Panc1 (cell line): Measurements from ENCODE around the gene RAD51D. TPM values are rescaled to one million over a fixed set of nuclear protein-coding genes. Genes with fewer than 3 reads are reported as not detected.

Source experiments
- ATAC-seq: fragments of 200-7000 bp; cut with Tn5 transposase; 2 replicates; pipeline ENCODE4 v1.9.1; 2020; ENCODE audit warnings: mild to moderate bottlenecking, moderate library complexity
- BruUV-seq: library from RNA; stranded (reverse); fragments of 400-500 nt; replicated peaks from 2 replicates; lab custom pipeline; 2021; lab: Mats Ljungman, UMichigan
- CTCF ChIA-PET: fragments of 300-600 bp; sonication (Branson Sonifier 250); formaldehyde crosslinking; loops from one replicate; lab custom pipeline; 2022; ENCODE audit warnings: antibody characterized with exemption; lab: Charles Lee
- POLR2A ChIA-PET: fragments of 300-600 bp; sonication (Branson Sonifier 250); formaldehyde crosslinking; loops from one replicate; lab custom pipeline; 2022; ENCODE audit warnings: antibody characterized with exemption; lab: Charles Lee
- DNase-seq: peaks from one replicate; pipeline ENCODE4 v3.0.0-alpha.2; 2010; ENCODE audit warnings: low read depth, low spot score
- H3K27ac ChIP-seq: 2 replicates; pipeline ENCODE4 v1.5.1; 2011; ENCODE audit warnings: mild to moderate bottlenecking, low read length, inconsistent platforms
- H3K27me3 ChIP-seq: fragments of 200-500 bp; sonication (Bioruptor generic); 2 replicates; pipeline ENCODE4 v1.6.0; 2014; ENCODE audit warnings: low read length, inconsistent platforms; ENCODE audit not compliant: control insufficient read depth, insufficient read depth
- H3K36me3 ChIP-seq: fragments of 200-500 bp; sonication (Bioruptor generic); 2 replicates; pipeline ENCODE4 v1.5.1; 2014; ENCODE audit warnings: inconsistent platforms, mild to moderate bottlenecking, low read length, moderate library complexity; ENCODE audit not compliant: control insufficient read depth, insufficient read depth
- H3K4me1 ChIP-seq: 2 replicates; pipeline ENCODE4 v1.5.1; 2011; ENCODE audit warnings: inconsistent platforms, mild to moderate bottlenecking, low read length, moderate library complexity; ENCODE audit not compliant: control insufficient read depth, insufficient read depth
- H3K4me3 ChIP-seq, 2 experiments: 2 replicates each; pipeline ENCODE4 v1.5.1; 2011 to 2012; ENCODE audit warnings: low read depth in 2 of 2, low read length in 2 of 2, mild to moderate bottlenecking in 2 of 2, inconsistent platforms in 1 of 2, moderate library complexity in 1 of 2
- H3K9me3 ChIP-seq: fragments of 200-500 bp; sonication (Bioruptor generic); 2 replicates; pipeline ENCODE4 v1.5.1; 2014; ENCODE audit warnings: low read depth, mild to moderate bottlenecking, inconsistent platforms, low read length, moderate library complexity; ENCODE audit not compliant: control insufficient read depth, insufficient read depth
- CTCF ChIP-seq: fragments of 450-650 bp; IDR thresholded peaks from 2 replicates; pipeline ENCODE4 v1.5.1; 2017; ENCODE audit warnings: mild to moderate bottlenecking
- POLR2AphosphoS5 ChIP-seq: IDR thresholded peaks from 2 replicates; pipeline ENCODE4 v1.6.1; 2012; ENCODE audit warnings: mild to moderate bottlenecking, low read depth, low read length, moderate library complexity
- REST ChIP-seq, 2 experiments: IDR thresholded peaks; 2 replicates each; pipeline ENCODE4 v1.6.1; 2011 to 2012; ENCODE audit warnings: low read depth in 2 of 2, control low read depth in 1 of 2, low read length in 1 of 2, mild to moderate bottlenecking in 1 of 2, moderate library complexity in 1 of 2; ENCODE audit not compliant: insufficient read depth in 1 of 2
- SIN3A ChIP-seq: IDR thresholded peaks from 2 replicates; pipeline ENCODE4 v1.6.1; 2012; ENCODE audit warnings: low read depth, mild to moderate bottlenecking, low read length, moderate library complexity, borderline replicate concordance; ENCODE audit not compliant: insufficient read depth
- TCF7L2 ChIP-seq: IDR thresholded peaks from 2 replicates; pipeline ENCODE4 v1.6.1; 2011; ENCODE audit warnings: mild to moderate bottlenecking, low read depth, low read length, inconsistent platforms
- in situ Hi-C: cut with HindIII; loops from 2 replicates; pipeline ENCODE4 v1.10.0; 2016; ENCODE audit warnings: low sequenced_read_pairs, low pct_unique_long_range_greater_than_20kb
- intact Hi-C: fragments of 100-400 bp; cut with micrococcal nuclease; formaldehyde crosslinking; loops from one replicate; pipeline ENCODE4 v1.10.0; 2022; ENCODE audit not compliant: unreplicated experiment
- total RNA-seq: library from RNA; stranded (reverse); gene quantifications from one replicate; pipeline ENCODE4 v1.2.1, GENCODE V29; 2021; ENCODE audit not compliant: unreplicated experiment

RAD51D gene
- total RNA-seq, 1 experiment from 2014 or later = 25.9 TPM

- CTCF ChIA-PET = no interaction called here
- BruUV-seq = no TSS peak
Observed at GRCh38 chr17:35073183-35073790, 46.4 kb downstream of the RAD51D start.

GRCh38 chr17:35069311-35069710 is 50.3 kb downstream of the RAD51D start:
- Histone ChIP-seq H3K27ac (no peak overlapping the region), H3K4me1 (peaks cover 17% of the 10 kb centered on the region), H3K9me3 (no peaks in the 10 kb centered on the region), H3K27me3 (no peaks in the 10 kb centered on the region), H3K4me3 (no peak overlapping the region), H3K36me3 (no peaks in the 10 kb centered on the region)
- TF ChIP-seq CTCF = no peak
- no peak for TF ChIP-seq SIN3A
- TF ChIP-seq TCF7L2 = no peak
- no peak for TF ChIP-seq POLR2AphosphoS5
- no peak for TF ChIP-seq REST (IDR thresholded peaks at IDR 0.05; ENCODE audit: insufficient read depth in 1 of 2, low read depth in 2 of 2, low read length in 1 of 2)
- CTCF ChIA-PET = no interaction called here
- DNase-seq = no peak
- intact Hi-C loops = no loop called here
- ATAC-seq = no peak
- BruUV-seq = no TSS peak
- in situ Hi-C loops = no loop called here
- POLR2A ChIA-PET = no interaction called here

More at GRCh38 chr17:35073183-35073790, 46.4 kb downstream of the RAD51D start:
- in situ Hi-C loops = no loop called here
- H3K27ac ChIP-seq = no peak overlapping the region
- H3K27me3 ChIP-seq = no peaks in the 10 kb centered on the region
- ATAC-seq (no peak), DNase-seq (no peak)
- intact Hi-C loops = no loop called here
- POLR2A ChIA-PET = interaction anchor here (0.6 kb wide), 1 partner anchor 1675 kb away, joined by 3 read pairs; no protein-coding TSS in a partner anchor
- H3K4me3 ChIP-seq = no peak overlapping the region
- peaks cover 20% of the 10 kb centered on the region for H3K4me1 ChIP-seq
- no peaks in the 10 kb centered on the region for H3K9me3 ChIP-seq
- H3K36me3 ChIP-seq = no peaks in the 10 kb centered on the region
- TF ChIP-seq REST (IDR thresholded peaks at IDR 0.05; ENCODE audit: insufficient read depth in 1 of 2, low read depth in 2 of 2, low read length in 1 of 2) = no peak
- no peak for TF ChIP-seq TCF7L2
- TF ChIP-seq SIN3A = no peak
- TF ChIP-seq POLR2AphosphoS5 = no peak
- no peak for TF ChIP-seq CTCF
